Vagina (tissue), 2 donors: ENCODE measurements around the gene SLC28A1.
A peak's percentile ranks its signal among the peaks of the same experiment; 100 is the strongest.

ENCODE experiments used
- POLR2AphosphoS5 ChIP-seq, 2 donors: sonication (generic); formaldehyde crosslinking; IDR thresholded peaks; one replicate each; pipeline ENCODE4 v1.9.0; 2017; ENCODE audit warnings: antibody characterized with exemption in 2 of 2, mild to moderate bottlenecking in 2 of 2, low read depth in 1 of 2; ENCODE audit not compliant: insufficient read depth in 1 of 2
- TF ChIP-seq, protein P1 (sequence below), 3 experiments: fragments of 450-650 bp in 2 of 3; fragments of 200-600 bp in 1 of 3; sonication (generic) in 1 of 3; IDR thresholded peaks; one replicate each; pipeline ENCODE4 v1.5.1; 2017 to 2019; ENCODE audit warnings: antibody characterized with exemption in 3 of 3, mild to moderate bottlenecking in 2 of 3, moderate library complexity in 2 of 3

DNA sequence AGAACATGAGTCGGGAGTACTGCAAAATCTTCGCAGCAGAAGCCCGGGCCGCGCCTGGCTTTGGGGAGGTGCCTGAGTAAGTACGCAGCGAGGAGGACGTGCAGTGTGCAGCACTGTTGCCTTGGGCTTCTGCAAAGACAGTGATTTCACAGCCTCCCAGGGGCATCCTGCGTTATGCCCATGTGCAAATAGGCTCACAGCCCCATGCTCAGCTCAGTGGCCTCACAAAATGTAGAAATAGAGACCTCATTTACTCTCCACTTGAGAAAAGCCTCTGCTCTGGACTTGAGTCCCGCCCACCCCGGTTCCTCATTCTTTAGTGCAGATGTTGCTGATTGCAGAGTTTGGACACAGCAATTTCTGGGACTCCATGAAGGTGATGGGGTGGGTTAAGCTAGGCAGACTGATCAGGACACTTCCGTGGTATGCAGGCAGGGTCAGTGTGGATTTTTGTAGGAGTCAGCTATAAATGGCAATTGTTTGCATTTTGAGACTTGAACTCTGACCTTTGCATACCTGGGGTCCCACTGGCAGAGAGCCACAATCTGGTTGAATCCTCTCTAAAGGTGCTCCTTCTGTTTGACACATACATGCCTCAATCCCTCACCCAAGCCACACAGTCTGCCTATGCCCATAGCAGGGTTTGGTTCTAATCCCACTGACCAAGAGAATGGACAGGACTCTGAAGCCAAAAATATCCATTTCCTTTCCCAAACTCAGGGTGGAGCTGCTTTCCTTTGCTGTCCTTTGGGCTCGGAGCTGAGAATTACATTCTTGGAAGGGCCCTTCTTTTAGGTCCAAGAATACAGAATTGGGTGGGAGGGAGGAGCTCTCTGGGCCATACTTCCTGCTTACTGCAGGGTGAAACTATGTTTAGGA is 20.7 kb upstream of the SLC28A1 start:
- TF ChIP-seq, protein P1, sequence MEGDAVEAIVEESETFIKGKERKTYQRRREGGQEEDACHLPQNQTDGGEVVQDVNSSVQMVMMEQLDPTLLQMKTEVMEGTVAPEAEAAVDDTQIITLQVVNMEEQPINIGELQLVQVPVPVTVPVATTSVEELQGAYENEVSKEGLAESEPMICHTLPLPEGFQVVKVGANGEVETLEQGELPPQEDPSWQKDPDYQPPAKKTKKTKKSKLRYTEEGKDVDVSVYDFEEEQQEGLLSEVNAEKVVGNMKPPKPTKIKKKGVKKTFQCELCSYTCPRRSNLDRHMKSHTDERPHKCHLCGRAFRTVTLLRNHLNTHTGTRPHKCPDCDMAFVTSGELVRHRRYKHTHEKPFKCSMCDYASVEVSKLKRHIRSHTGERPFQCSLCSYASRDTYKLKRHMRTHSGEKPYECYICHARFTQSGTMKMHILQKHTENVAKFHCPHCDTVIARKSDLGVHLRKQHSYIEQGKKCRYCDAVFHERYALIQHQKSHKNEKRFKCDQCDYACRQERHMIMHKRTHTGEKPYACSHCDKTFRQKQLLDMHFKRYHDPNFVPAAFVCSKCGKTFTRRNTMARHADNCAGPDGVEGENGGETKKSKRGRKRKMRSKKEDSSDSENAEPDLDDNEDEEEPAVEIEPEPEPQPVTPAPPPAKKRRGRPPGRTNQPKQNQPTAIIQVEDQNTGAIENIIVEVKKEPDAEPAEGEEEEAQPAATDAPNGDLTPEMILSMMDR (IDR thresholded peaks at IDR 0.05) = peak in 2 of 3 experiments; percentile 28 to 47
- TF ChIP-seq POLR2AphosphoS5 (IDR thresholded peaks at IDR 0.05; ENCODE audit: insufficient read depth in 1 of 2, low read depth in 1 of 2) = no peak
